Measurements from ENCODE around the gene CFAP92.

DNA sequence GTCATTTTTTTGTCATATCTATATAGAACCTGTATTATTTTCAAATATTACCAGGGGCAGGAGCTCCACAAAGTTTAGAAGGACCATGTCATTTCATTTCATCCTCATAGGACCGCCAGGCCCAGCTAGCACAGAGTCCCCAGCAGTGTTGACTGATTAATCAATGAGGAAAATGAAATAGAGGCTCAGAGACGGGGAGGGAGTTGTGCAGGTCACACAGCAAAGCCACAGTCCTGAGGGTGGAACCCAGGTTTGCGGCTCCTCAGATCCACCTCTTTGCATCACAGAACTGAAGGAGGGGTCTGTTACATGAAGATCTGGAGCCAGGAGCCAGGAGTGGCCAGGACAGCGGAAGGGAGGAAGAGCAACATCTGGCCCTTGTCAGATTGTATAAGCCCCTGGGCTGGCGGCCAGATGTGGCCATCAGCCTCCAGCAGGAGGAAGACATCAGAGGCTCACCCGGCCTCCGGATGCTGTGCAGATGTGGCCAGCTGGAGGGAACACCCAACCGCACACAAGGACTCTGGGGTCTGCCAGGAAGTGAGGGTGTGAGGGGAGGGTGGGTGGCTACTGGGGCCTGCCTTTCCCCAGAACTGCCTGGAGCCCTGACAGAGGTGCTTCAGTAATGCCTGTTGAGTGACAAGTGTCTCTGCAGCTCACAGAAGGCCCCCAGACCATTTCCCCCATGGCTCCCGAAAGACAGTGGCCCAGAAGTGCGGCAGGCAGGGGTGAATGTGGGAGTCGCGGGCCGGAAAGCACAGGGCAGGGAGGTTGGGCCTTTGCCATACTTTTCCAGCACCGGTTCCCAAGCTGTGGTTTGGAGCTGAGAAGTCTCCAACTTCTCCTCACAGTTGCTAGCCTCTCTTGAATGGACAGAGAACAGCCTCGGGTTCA, 28.5 kb upstream of the CFAP92 start:
- TF ChIP-seq, protein P1, sequence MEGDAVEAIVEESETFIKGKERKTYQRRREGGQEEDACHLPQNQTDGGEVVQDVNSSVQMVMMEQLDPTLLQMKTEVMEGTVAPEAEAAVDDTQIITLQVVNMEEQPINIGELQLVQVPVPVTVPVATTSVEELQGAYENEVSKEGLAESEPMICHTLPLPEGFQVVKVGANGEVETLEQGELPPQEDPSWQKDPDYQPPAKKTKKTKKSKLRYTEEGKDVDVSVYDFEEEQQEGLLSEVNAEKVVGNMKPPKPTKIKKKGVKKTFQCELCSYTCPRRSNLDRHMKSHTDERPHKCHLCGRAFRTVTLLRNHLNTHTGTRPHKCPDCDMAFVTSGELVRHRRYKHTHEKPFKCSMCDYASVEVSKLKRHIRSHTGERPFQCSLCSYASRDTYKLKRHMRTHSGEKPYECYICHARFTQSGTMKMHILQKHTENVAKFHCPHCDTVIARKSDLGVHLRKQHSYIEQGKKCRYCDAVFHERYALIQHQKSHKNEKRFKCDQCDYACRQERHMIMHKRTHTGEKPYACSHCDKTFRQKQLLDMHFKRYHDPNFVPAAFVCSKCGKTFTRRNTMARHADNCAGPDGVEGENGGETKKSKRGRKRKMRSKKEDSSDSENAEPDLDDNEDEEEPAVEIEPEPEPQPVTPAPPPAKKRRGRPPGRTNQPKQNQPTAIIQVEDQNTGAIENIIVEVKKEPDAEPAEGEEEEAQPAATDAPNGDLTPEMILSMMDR (IDR thresholded peaks at IDR 0.05; ENCODE audit: low read length): no peak
- TF ChIP-seq EZH2 (optimal IDR thresholded peaks at IDR 0.05; ENCODE audit: low read depth, low read length): no peak

Measured in MM.1S (cell line).